GM12801 (cell line): Measurements from ENCODE around the gene LSAMP.

Experiments used
- TF ChIP-seq, protein P1 (sequence below): IDR thresholded peaks from one replicate; pipeline ENCODE4 v1.5.1; 2011; ENCODE audit warnings: control low read depth; ENCODE audit not compliant: insufficient read length; ENCODE audit errors: extremely low read depth

LSAMP gene

DNA sequence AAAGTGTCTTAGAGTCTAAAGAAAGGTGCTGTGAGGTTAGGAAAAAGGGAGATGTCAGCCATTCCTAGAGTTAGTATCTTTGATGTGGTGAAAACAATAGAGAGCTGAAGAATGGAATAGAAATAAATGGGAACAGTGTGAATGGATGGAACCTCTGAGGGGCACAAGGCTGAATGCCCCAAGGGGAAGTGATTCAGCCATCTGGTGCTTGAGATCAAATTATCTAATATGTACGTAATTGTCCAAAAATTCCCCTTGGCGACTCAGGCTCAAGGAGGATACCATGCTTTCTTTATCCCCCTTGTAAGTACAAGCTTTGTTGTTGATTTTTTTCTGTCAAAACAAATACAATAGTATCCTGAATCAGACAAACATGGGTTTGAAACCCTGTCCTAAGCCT lies 361.6 kb downstream of the LSAMP start:
- TF ChIP-seq, protein P1, sequence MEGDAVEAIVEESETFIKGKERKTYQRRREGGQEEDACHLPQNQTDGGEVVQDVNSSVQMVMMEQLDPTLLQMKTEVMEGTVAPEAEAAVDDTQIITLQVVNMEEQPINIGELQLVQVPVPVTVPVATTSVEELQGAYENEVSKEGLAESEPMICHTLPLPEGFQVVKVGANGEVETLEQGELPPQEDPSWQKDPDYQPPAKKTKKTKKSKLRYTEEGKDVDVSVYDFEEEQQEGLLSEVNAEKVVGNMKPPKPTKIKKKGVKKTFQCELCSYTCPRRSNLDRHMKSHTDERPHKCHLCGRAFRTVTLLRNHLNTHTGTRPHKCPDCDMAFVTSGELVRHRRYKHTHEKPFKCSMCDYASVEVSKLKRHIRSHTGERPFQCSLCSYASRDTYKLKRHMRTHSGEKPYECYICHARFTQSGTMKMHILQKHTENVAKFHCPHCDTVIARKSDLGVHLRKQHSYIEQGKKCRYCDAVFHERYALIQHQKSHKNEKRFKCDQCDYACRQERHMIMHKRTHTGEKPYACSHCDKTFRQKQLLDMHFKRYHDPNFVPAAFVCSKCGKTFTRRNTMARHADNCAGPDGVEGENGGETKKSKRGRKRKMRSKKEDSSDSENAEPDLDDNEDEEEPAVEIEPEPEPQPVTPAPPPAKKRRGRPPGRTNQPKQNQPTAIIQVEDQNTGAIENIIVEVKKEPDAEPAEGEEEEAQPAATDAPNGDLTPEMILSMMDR, result no peak

DNA sequence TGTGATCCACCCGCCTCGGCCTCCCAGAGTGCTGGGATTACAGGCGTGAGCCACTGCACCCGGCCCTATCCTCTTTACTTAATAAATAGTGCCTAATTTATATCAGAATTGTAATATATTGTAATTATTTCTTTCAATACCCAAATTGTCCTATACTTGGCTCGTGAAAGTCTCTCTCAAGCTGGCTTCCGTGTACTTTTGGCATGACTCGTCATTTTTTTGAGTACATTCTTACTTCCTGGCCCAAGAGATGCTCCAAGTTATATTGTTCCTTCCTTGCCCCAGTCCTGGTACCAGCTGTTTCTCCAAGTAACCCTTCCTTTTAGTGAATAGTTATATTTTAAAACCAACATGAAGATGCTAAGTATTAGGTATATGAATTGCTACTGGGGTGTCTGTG lies 366.7 kb downstream of the LSAMP start:
- TF ChIP-seq, protein P1, result no peak

DNA sequence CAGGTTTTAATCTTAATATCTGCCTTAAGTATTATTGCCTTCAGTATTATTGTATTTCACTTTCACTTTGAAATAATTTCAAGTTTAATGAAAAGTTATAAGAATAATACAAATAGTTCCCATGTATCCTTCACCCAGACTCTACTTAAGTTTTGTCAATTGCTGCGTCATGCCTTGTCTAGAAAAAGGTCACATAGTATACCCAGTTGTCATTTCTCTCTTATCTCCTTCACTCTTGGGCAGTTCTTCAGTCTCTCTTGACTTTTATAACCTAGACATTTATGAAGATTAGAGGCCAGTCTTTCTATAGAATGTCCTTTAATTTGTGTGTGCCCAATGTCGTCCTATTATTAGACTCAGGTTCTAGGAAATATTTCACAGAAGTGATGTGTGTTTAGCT lies 367.7 kb downstream of the LSAMP start:
- TF ChIP-seq, protein P1, result no peak

DNA sequence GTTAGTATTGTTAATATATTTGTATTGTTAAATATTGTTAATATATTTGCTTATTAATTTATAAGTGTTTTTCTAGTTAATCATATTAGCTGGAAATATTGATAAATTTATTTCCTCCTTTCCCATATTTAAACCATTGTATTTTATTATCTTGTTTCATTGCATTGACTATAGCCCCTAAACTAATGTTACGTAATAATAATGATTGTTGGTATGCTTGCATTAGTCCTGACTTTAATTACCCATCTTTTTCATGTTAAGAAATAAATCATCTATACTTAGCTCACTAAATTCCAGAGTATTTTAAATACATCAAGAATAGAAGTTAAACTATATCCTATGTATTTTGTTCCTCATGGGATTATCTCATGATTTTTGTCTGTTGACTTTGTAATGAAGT lies 368.2 kb downstream of the LSAMP start:
- TF ChIP-seq, protein P1, result no peak

DNA sequence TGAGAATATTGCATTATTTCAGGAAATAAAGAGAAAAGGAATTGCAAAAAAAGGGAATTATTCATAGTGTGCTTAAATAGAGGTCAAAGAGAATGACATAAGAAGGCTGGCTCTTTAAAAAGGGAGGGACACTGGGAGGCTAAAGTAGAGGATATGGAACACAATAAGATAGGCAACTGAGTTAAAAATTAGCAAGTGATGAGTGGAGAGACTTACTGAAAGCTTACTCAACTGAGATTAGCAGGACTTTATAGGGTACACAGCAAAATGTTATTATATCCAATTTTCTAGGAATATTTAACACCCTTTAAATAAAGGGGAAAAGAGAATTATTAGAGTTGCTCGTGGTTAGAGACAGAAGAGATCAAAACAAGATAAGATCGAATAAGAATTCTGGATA lies 375.2 kb downstream of the LSAMP start:
- TF ChIP-seq, protein P1, result no peak

DNA sequence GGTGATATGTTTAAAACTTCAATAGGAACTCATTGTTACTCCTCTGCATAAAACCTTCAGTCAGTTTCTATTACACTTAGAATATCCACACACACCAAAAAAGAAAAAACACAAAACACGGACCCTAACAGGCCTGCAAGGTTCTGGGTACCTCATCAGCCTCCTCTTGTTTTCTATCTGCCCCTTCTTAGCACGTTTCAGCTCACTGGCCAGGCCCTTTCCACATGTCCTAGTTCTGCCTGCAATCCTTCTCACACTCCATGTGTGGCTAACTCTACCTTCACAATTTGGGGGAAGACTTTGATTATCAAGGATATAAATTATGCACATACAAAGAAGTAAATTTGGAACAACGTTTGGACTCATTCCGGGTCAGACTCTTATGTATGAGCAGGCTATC lies 376.3 kb downstream of the LSAMP start:
- TF ChIP-seq, protein P1, result no peak

DNA sequence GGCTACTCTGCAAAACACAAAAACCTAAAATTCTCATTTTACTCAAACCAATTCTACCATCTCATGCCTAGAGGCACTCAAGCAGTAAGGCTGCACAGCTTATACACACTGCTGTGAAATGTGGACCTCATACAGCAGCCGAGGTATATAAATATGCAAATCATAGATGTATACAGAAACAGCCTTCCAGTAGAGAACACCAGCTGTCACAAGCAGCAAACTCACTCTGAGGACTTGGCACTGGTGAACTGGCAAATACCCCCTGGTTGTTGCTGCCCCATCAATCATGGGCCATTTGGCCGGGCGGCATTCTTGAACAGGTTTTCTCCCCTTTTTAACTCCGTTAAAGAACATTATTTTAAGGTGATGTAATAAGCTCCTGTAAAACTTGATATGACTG lies 378.0 kb downstream of the LSAMP start:
- TF ChIP-seq, protein P1, result no peak

DNA sequence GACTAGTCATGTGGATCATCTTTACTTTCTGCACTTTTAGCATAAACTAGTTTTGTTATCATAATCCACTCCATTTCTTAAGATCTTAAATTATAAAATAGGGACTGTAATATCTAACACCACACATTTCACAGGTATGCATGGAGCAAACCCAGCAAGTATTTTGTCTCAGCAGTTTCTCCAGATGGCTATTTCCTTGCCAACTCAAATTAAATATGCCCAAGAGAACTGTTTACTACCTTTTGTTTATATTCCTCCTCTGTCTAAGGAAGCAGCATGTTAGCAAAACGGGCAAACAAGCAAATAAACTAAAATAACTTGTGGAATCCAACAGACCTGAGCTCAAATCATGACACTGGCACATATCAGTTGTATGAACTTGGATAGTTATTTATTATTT lies 379.8 kb downstream of the LSAMP start:
- TF ChIP-seq, protein P1, result no peak
